A549 (cell line): ENCODE data around the gene OGA. TPM values are rescaled to one million over a fixed set of nuclear protein-coding genes. Genes with fewer than 3 reads are reported as not detected.

ENCODE experiments used
- ATAC-seq, 2 experiments: fragments of 200-7000 bp in 1 of 2; fragments of >200 bp in 1 of 2; cut with Nextera tagmentation in 1 of 2; cut with Tn5 transposase in 1 of 2; 3 replicates each; pipeline versions ENCODE4 v1.8.0 to v1.9.1; 2018 to 2020; ENCODE audit warnings: mild to moderate bottlenecking in 1 of 2, moderate library complexity in 1 of 2
- CTCF ChIA-PET: fragments of 300-600 bp; sonication (Branson Sonifier 250); formaldehyde crosslinking; extraction: SDS; loops from one replicate; lab custom pipeline; 2021; ENCODE audit warnings: antibody characterized with exemption, inconsistent platforms; lab: Yijun Ruan, JAX
- POLR2A ChIA-PET: fragments of 350-600 bp; formaldehyde crosslinking; extraction: SDS; loops from one replicate; lab custom pipeline; 2021; ENCODE audit warnings: antibody characterized with exemption, inconsistent platforms; lab: Yijun Ruan, JAX
- DNase-seq, 2 experiments: peaks; one replicate each; pipeline versions ENCODE4 v3.0.0 to v3.0.0-alpha.2; 2011 to 2016; ENCODE audit warnings: low read depth in 1 of 2, low spot score in 1 of 2
- FAIRE-seq: peaks from 2 replicates; lab custom pipeline; 2011; peaks lifted over from hg19 to GRCh38; lab: Jason Lieb, UNC
- H3K27ac ChIP-seq, 2 experiments: fragments of >200 bp; sonication (Bioruptor Twin); formaldehyde crosslinking; 3 replicates each; pipeline ENCODE4 v1.5.1; 2016 to 2017
- H3K4me1 ChIP-seq: fragments of >200 bp; sonication (Bioruptor Twin); formaldehyde crosslinking; 3 replicates; pipeline ENCODE4 v1.6.1; 2016
- H3K4me2 ChIP-seq: fragments of >200 bp; sonication (Bioruptor Twin); formaldehyde crosslinking; 3 replicates; pipeline ENCODE4 v1.6.1; 2016
- H3K4me3 ChIP-seq: fragments of >200 bp; sonication (Bioruptor Twin); formaldehyde crosslinking; 3 replicates; pipeline ENCODE4 v1.5.1; 2016
- H3K9me3 ChIP-seq: fragments of >200 bp; sonication (Bioruptor Twin); formaldehyde crosslinking; 3 replicates; pipeline ENCODE4 v1.6.1; 2016
- BHLHE40 ChIP-seq: IDR thresholded peaks from 2 replicates; pipeline ENCODE4 v1.6.1; 2012; ENCODE audit warnings: low read depth, low read length, inconsistent platforms
- CBX8 ChIP-seq: fragments of 200-600 bp; sonication (generic); IDR thresholded peaks from 2 replicates; pipeline ENCODE4 v1.6.1; 2016
- CEBPB ChIP-seq, 2 experiments: fragments of >200 bp in 1 of 2; sonication (Bioruptor Twin) in 1 of 2; formaldehyde crosslinking in 1 of 2; IDR thresholded peaks; 2 replicates each; pipeline ENCODE4 v1.6.1; 2012 to 2016
- CHD2 ChIP-seq: fragments of 150-350 bp; IDR thresholded peaks from 2 replicates; pipeline ENCODE4 v1.6.1; 2014; ENCODE audit warnings: low read length; ENCODE audit not compliant: partially characterized antibody
- EP300 ChIP-seq, 2 experiments: fragments of >200 bp; sonication (Bioruptor Twin); formaldehyde crosslinking; IDR thresholded peaks; 2 replicates in 1 of 2; 3 replicates in 1 of 2; pipeline ENCODE4 v1.6.1; 2016 to 2017
- FOSL2 ChIP-seq, 2 experiments: fragments of 450-650 bp in 1 of 2; fragments of >200 bp in 1 of 2; sonication (Bioruptor Twin) in 1 of 2; formaldehyde crosslinking; IDR thresholded peaks; 2 replicates each; pipeline versions ENCODE4 v1.5.0 to v1.6.1; 2016 to 2020; ENCODE audit warnings: mild to moderate bottlenecking in 1 of 2, moderate library complexity in 1 of 2
- JUNB ChIP-seq: fragments of >200 bp; sonication (Bioruptor Twin); formaldehyde crosslinking; IDR thresholded peaks from 2 replicates; pipeline ENCODE4 v1.6.1; 2016
- KDM1A ChIP-seq: fragments of 200-600 bp; sonication (generic); IDR thresholded peaks from 2 replicates; pipeline ENCODE4 v1.6.1; 2016; ENCODE audit warnings: low read depth, mild to moderate bottlenecking
- KDM5A ChIP-seq: fragments of 200-600 bp; sonication (generic); IDR thresholded peaks from 2 replicates; pipeline ENCODE4 v1.6.1; 2016; ENCODE audit warnings: antibody characterized with exemption, mild to moderate bottlenecking
- MAFK ChIP-seq: fragments of 450-650 bp; IDR thresholded peaks from 2 replicates; pipeline ENCODE4 v1.6.1; 2014; ENCODE audit not compliant: partially characterized antibody
- POLR2AphosphoS2 ChIP-seq: conservative IDR thresholded peaks from 2 replicates; pipeline ENCODE4 v1.6.1; 2012; ENCODE audit warnings: low read length, improper control_type of control experiment, inconsistent platforms
- RAD21 ChIP-seq, 2 experiments: fragments of >200 bp in 1 of 2; sonication (Bioruptor Twin) in 1 of 2; formaldehyde crosslinking in 1 of 2; IDR thresholded peaks in 1 of 2; conservative IDR thresholded peaks in 1 of 2; 2 replicates in 1 of 2; 3 replicates in 1 of 2; pipeline ENCODE4 v1.6.1; 2012 to 2018; ENCODE audit warnings: inconsistent platforms in 1 of 2
- SMC3 ChIP-seq: fragments of >200 bp; sonication (Bioruptor Twin); formaldehyde crosslinking; IDR thresholded peaks from 3 replicates; pipeline ENCODE4 v1.6.1; 2018; ENCODE audit warnings: inconsistent platforms
- SREBF2 ChIP-seq: fragments of 450-650 bp; IDR thresholded peaks from 2 replicates; pipeline ENCODE4 v1.6.1; 2014; ENCODE audit warnings: mild to moderate bottlenecking, moderate library complexity
- TP53 ChIP-seq: fragments of 250-450 bp; sonication (Bioruptor Pico); IDR thresholded peaks from 2 replicates; pipeline ENCODE4 v1.5.0; 2021; ENCODE audit warnings: mild to moderate bottlenecking, moderate library complexity
- WGBS: methylation state at CpG from one replicate; pipeline ENCODE4 v1.1.6; 2017; ENCODE audit errors: missing lambda C conversion rate; 5-methylcytosine and 5-hydroxymethylcytosine counted together
- polyA plus RNA-seq, 4 experiments: library from polyadenylated mRNA; depleted of rRNA in 3 of 4; stranded (reverse); fragments of >200 nt; fragmentation: RNase III in 1 of 4; extraction: RNeasy Plus Mini Kit Qiagen cat#74134 plus additional on column Dnase treatment in 1 of 4; gene quantifications; 2 replicates in 3 of 4; 3 replicates in 1 of 4; pipeline ENCODE4 v1.2.3, GENCODE V29; 2011 to 2017
- TF ChIP-seq, protein P1 (sequence below): IDR thresholded peaks from 2 replicates; pipeline ENCODE4 v1.6.1; 2012
- TF ChIP-seq, protein P2 (sequence below): fragments of >200 bp; sonication (Bioruptor Twin); formaldehyde crosslinking; IDR thresholded peaks from 3 replicates; pipeline ENCODE4 v1.5.1; 2016
- TF ChIP-seq, protein P3 (sequence below): fragments of >200 bp; sonication (Bioruptor Twin); formaldehyde crosslinking; IDR thresholded peaks from 2 replicates; pipeline ENCODE4 v1.6.1; 2016
- TF ChIP-seq, protein P4 (sequence below): fragments of >200 bp; sonication (Bioruptor Twin); formaldehyde crosslinking; IDR thresholded peaks from 3 replicates; pipeline ENCODE4 v1.6.1; 2016
- TF ChIP-seq, protein P5 (sequence below): IDR thresholded peaks from 2 replicates; pipeline ENCODE4 v1.6.1; 2012; ENCODE audit warnings: low read depth, borderline replicate concordance

OGA gene
- polyA plus RNA-seq, 2 of the 4 experiments (the other 2 are of a cell fraction): 40.3 to 79.1 TPM

DNA sequence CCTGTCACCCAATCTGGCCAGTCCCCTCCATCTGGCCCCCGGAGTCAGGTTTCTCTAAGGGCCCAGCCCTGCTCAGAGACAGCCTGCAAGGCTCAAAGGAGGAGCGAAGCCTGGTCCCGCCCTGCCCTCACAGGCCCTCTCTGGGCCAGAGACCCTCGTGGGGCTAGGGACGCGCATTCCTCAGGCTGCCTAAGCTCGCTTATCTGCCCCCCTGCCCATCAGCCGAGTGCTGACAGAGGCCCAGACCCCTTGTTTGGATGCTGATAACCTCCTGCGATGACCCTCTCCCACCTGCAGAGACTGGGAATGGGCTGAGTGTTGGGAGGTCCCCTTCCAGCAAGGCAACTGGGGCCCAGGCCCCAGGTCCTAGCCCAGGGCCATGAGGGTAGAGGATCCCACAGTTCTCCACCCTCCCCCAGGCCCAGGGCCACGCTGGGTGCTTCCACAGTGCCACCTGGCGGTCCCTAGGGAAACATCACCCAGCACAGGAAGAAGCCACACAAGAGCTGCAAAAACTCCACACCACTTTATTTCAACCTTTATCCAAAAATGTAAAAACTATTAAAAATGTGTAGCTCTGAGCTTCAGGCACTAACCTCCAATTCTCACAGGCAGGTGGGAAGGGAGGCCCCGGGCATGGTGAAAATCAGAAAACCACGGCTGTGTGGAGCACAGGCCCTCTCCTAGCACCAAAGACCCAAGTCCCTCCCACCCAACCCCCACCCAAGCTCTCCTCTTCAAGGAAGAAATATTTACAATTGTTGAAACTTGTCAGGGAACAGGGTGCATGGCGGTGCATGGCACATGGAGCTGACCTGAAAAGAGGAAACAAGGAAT lies 37.2 kb downstream of the OGA start:
- H3K27ac ChIP-seq: peak overlapping the region in 1 of 2 experiments; percentile 45; a peak in 1 of 6 replicates
- ATAC-seq (peak; percentile 56 to 78), FAIRE-seq (no peak), DNase-seq (peak; percentile 72 to 95)
- no peak overlapping the region for H3K4me3 ChIP-seq
- peak overlapping the region; percentile 76 for H3K4me2 ChIP-seq
- WGBS: 46% methylated on average over 12 of the region's 14 CpGs
- CTCF ChIA-PET: interaction anchor here (0.6 to 8.1 kb wide), 81 partner anchors 9 to 723 kb away, joined by 3 to 106 read pairs (median 4); partner anchors contain the start of genes DPCD, OGA and POLL
- peaks cover 35% of the 10 kb centered on the region for H3K4me1 ChIP-seq
- H3K9me3 ChIP-seq: no peaks in the 10 kb centered on the region
- TF ChIP-seq SMC3: peak; percentile 75
- TF ChIP-seq, protein P1, sequence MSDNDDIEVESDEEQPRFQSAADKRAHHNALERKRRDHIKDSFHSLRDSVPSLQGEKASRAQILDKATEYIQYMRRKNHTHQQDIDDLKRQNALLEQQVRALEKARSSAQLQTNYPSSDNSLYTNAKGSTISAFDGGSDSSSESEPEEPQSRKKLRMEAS: no peak; the same call in 1 of the 2 replicates
- peak; percentile 80 to 82 for TF ChIP-seq RAD21 (conservative IDR thresholded peaks at IDR 0.05 in 1 of 2, IDR thresholded peaks at IDR 0.05 in 1 of 2)
- TF ChIP-seq BHLHE40: no peak
- TF ChIP-seq, protein P2, sequence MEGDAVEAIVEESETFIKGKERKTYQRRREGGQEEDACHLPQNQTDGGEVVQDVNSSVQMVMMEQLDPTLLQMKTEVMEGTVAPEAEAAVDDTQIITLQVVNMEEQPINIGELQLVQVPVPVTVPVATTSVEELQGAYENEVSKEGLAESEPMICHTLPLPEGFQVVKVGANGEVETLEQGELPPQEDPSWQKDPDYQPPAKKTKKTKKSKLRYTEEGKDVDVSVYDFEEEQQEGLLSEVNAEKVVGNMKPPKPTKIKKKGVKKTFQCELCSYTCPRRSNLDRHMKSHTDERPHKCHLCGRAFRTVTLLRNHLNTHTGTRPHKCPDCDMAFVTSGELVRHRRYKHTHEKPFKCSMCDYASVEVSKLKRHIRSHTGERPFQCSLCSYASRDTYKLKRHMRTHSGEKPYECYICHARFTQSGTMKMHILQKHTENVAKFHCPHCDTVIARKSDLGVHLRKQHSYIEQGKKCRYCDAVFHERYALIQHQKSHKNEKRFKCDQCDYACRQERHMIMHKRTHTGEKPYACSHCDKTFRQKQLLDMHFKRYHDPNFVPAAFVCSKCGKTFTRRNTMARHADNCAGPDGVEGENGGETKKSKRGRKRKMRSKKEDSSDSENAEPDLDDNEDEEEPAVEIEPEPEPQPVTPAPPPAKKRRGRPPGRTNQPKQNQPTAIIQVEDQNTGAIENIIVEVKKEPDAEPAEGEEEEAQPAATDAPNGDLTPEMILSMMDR: peak; percentile 89
- no peak for TF ChIP-seq SREBF2
- TF ChIP-seq CBX8: no peak
- POLR2A ChIA-PET: interaction anchor here (0.6 kb wide), 1 partner anchor 37 kb away, joined by 3 read pairs; the partner anchor contains the start of gene OGA

DNA sequence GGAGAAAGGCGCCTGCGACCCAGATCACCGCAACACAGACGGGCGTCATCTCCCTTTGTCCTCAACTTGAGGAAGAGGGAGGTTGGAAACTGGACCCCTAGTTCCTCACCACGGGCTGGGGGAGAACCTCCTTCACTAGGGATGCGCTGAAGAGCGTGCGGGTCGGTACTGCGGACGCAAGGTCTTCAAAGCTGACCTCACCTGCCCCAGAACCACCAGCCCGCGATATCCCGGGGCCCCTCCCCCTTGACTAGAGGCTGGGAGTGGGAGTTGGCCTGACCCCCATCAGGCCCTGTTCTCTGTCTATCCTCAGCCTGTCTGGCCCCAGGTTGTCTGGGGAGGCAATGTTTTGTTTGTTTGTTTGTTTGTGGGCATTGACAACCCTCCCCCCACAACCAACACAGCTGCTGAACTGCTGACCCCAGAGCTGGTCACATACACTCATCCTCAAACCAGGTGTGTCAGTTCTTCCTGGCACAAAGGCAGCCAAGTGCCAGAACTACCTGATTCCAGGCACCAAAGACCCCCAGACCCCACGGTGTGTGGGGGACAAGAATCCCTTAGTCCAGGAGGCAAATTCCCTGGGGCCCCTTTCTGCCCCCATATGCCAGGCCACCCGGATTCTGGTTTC lies 37.9 kb downstream of the OGA start:
- no peak for FAIRE-seq
- peak overlapping the region in 1 of 2 experiments; percentile 65; a peak in 2 of 6 replicates for H3K27ac ChIP-seq
- CTCF ChIA-PET: interaction anchor here (0.6 to 8.1 kb wide), 37 partner anchors 11 to 624 kb away, joined by 3 to 106 read pairs (median 4); partner anchors contain the start of genes DPCD and POLL
- peaks cover 35% of the 10 kb centered on the region for H3K4me1 ChIP-seq
- 25% methylated on average over 14 of the region's 17 CpGs for WGBS
- no peaks in the 10 kb centered on the region for H3K9me3 ChIP-seq
- ATAC-seq: peak; percentile 3 to 5; a peak in 4 of 6 replicates
- peak overlapping the region; percentile 90 for H3K4me2 ChIP-seq
- no peak for TF ChIP-seq EP300 (IDR thresholded peaks at IDR 0.05)
- TF ChIP-seq, protein P2: peak; percentile 12; the same call in 1 of the 3 replicates
- POLR2A ChIA-PET: no interaction called here
- no peak for DNase-seq
- peak overlapping the region; percentile 20; the same call in 1 of the 3 replicates for H3K4me3 ChIP-seq

DNA sequence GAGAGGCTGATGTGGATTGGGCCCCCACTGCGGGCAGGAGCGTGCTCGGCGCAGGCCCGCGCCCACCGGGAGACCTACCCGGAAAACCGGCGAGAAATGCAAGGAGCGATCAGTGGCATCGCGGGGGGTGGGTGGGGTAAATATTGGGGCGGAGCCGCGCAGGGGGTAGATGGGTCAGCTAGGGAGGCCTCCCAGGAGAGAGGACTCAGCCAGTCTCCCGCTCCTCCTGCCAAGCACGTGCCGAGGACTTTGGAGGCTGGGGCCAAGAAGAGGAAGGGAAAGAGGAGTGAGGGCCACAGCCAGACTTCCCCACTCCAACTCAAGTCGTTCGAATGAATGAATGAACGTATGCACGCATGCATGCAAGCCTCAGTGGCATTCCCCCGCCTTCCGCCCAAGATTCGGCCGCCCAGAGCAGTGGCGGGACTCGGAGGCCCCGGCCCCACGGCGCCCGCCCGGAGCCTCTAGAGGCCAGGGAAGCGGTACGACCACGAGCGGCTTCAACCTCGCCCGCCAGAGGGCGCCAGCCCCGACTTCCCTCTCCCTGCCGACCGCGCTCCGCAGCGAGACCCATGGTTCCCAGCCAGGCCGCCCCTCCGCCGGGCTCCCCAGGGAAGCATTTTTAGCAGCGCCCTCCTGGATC lies 38.6 kb downstream of the OGA start:
- CTCF ChIA-PET: interaction anchor here (0.6 to 8.1 kb wide), 21 partner anchors 10 to 562 kb away, joined by 3 to 106 read pairs (median 3); partner anchors contain the start of genes DPCD and POLL
- ATAC-seq: peak; percentile 65 to 78
- TF ChIP-seq, protein P3, sequence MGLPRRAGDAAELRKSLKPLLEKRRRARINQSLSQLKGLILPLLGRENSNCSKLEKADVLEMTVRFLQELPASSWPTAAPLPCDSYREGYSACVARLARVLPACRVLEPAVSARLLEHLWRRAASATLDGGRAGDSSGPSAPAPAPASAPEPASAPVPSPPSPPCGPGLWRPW: no peak
- TF ChIP-seq FOSL2 (IDR thresholded peaks at IDR 0.05) (no peak), FOSL2 (CRISPR knock-in tag; IDR thresholded peaks at IDR 0.05) (no peak), CHD2 (no peak), TP53 (no peak), KDM5A (no peak), JUNB (no peak), POLR2AphosphoS2 (no peak), CEBPB (IDR thresholded peaks at IDR 0.05) (no peak), MAFK (no peak), SMC3 (peak; percentile 64), KDM1A (no peak)
- TF ChIP-seq, protein P4, sequence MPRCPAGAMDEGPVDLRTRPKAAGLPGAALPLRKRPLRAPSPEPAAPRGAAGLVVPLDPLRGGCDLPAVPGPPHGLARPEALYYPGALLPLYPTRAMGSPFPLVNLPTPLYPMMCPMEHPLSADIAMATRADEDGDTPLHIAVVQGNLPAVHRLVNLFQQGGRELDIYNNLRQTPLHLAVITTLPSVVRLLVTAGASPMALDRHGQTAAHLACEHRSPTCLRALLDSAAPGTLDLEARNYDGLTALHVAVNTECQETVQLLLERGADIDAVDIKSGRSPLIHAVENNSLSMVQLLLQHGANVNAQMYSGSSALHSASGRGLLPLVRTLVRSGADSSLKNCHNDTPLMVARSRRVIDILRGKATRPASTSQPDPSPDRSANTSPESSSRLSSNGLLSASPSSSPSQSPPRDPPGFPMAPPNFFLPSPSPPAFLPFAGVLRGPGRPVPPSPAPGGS: no peak
- TF ChIP-seq, protein P1: peak; percentile 48; the same call in 1 of the 2 replicates
- TF ChIP-seq, protein P5, sequence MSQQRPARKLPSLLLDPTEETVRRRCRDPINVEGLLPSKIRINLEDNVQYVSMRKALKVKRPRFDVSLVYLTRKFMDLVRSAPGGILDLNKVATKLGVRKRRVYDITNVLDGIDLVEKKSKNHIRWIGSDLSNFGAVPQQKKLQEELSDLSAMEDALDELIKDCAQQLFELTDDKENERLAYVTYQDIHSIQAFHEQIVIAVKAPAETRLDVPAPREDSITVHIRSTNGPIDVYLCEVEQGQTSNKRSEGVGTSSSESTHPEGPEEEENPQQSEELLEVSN: 0 out of 2 replicates have a peak, but pooled peaks have one; percentile 38

More for the DNA sequence above, 38.6 kb downstream of the OGA start:
- peak overlapping the region; percentile 90 for H3K4me2 ChIP-seq
- DNase-seq (peak; percentile 73 to 78), FAIRE-seq (no peak)
- peak overlapping the region in 1 of 2 experiments; percentile 65; a peak in 2 of 6 replicates for H3K27ac ChIP-seq
- no peaks in the 10 kb centered on the region for H3K9me3 ChIP-seq
- H3K4me3 ChIP-seq: 0 out of 3 replicates have a peak overlapping the region, but pooled peaks have one; percentile 20
- 54% methylated on average over 17 of the region's 51 CpGs for WGBS
- POLR2A ChIA-PET: no interaction called here
- H3K4me1 ChIP-seq: peaks cover 35% of the 10 kb centered on the region
